HepG2 (cell line): ENCODE measurements around the gene FOXA3. TPM values are rescaled to one million over a fixed set of nuclear protein-coding genes. Genes with fewer than 3 reads are reported as not detected.

ENCODE experiments used
- ARID4A ChIP-seq: sonication (generic); formaldehyde crosslinking; IDR thresholded peaks from 2 replicates; pipeline ENCODE4 v1.5.0; 2020; ENCODE audit warnings: mild to moderate bottlenecking, missing genetic modification reagents, borderline replicate concordance
- BCL3 ChIP-seq: sonication (generic); formaldehyde crosslinking; IDR thresholded peaks from 2 replicates; pipeline ENCODE4 v1.5.1; 2020; ENCODE audit warnings: mild to moderate bottlenecking, missing genetic modification reagents, moderate library complexity
- GTF3A ChIP-seq: sonication (generic); formaldehyde crosslinking; conservative IDR thresholded peaks from 2 replicates; pipeline ENCODE4 v1.4.0; 2020; ENCODE audit warnings: mild to moderate bottlenecking, missing genetic modification reagents
- HMG20A ChIP-seq: IDR thresholded peaks from 2 replicates; pipeline ENCODE4 v1.6.1; 2016; ENCODE audit warnings: borderline replicate concordance
- NFYB ChIP-seq: sonication (generic); formaldehyde crosslinking; IDR thresholded peaks from 2 replicates; pipeline ENCODE4 v1.4.0; 2020; ENCODE audit warnings: missing genetic modification reagents
- SALL1 ChIP-seq: sonication (generic); formaldehyde crosslinking; IDR thresholded peaks from 2 replicates; pipeline ENCODE4 v1.8.0; 2022; ENCODE audit warnings: mild to moderate bottlenecking, missing genetic modification reagents
- SNAPC5 ChIP-seq: sonication (generic); formaldehyde crosslinking; IDR thresholded peaks from 2 replicates; pipeline ENCODE4 v1.8.1; 2023; ENCODE audit warnings: mild to moderate bottlenecking, missing genetic modification reagents, borderline replicate concordance
- TCF12 ChIP-seq, 2 experiments: fragments of 450-650 bp in 1 of 2; sonication (generic) in 1 of 2; formaldehyde crosslinking in 1 of 2; IDR thresholded peaks; 2 replicates each; pipeline versions ENCODE4 v1.6.1 to v1.8.0; 2017 to 2022; ENCODE audit warnings: antibody characterized with exemption in 1 of 2, mild to moderate bottlenecking in 1 of 2, missing genetic modification reagents in 1 of 2, moderate library complexity in 1 of 2
- TFDP1 ChIP-seq: IDR thresholded peaks from 2 replicates; pipeline ENCODE4 v1.6.1; 2016; ENCODE audit warnings: missing compliant biosample characterization, missing genetic modification reagents, borderline replicate concordance
- ZEB1 ChIP-seq: IDR thresholded peaks from 2 replicates; pipeline ENCODE4 v1.6.1; 2012; ENCODE audit warnings: mild to moderate bottlenecking, low read depth, inconsistent platforms; ENCODE audit not compliant: insufficient replicate concordance
- ZFX ChIP-seq: sonication (generic); formaldehyde crosslinking; IDR thresholded peaks from 2 replicates; pipeline ENCODE4 v1.4.0; 2020; ENCODE audit warnings: mild to moderate bottlenecking, low read depth, missing genetic modification reagents, moderate library complexity
- ZNF225 ChIP-seq: sonication (generic); formaldehyde crosslinking; IDR thresholded peaks from 2 replicates; pipeline ENCODE4 v1.4.0; 2020; ENCODE audit warnings: mild to moderate bottlenecking, missing genetic modification reagents
- ZNF235 ChIP-seq: sonication (generic); formaldehyde crosslinking; IDR thresholded peaks from 2 replicates; pipeline ENCODE4 v1.8.1; 2023; ENCODE audit warnings: mild to moderate bottlenecking, missing genetic modification reagents, borderline replicate concordance
- ZNF749 ChIP-seq: sonication (generic); formaldehyde crosslinking; IDR thresholded peaks from 2 replicates; pipeline ENCODE4 v1.8.0; 2022; ENCODE audit warnings: mild to moderate bottlenecking, missing genetic modification reagents, moderate library complexity, borderline replicate concordance
- polyA plus RNA-seq, 8 experiments: library from polyadenylated mRNA; depleted of rRNA in 3 of 8; stranded (reverse) in 7 of 8; unstranded in 1 of 8; fragments of >200 nt; fragmentation: Illumina TruSeq in 4 of 8; extraction: Trizol in 4 of 8; gene quantifications; 2 replicates each; pipeline versions ENCODE4 v1.2.1 to v1.2.3, GENCODE V29; 2011 to 2016; ENCODE audit warnings: low read depth in 4 of 8, missing spikeins in 1 of 8, mixed read lengths in 1 of 8; ENCODE audit not compliant: insufficient read depth in 1 of 8
- total RNA-seq, 5 experiments: library from RNA; depleted of rRNA; stranded (reverse); fragments of >200 nt; fragmentation: Illumina TruSeq; extraction: Trizol; gene quantifications; 2 replicates each; pipeline ENCODE4 v1.2.3, GENCODE V29; 2016; ENCODE audit warnings: low read depth in 1 of 5
- TF ChIP-seq, protein P1 (sequence below): sonication (generic); formaldehyde crosslinking; IDR thresholded peaks from 2 replicates; pipeline ENCODE4 v1.4.0; 2020; ENCODE audit warnings: mild to moderate bottlenecking, missing genetic modification reagents
- TF ChIP-seq, protein P2 (sequence below): sonication (generic); formaldehyde crosslinking; IDR thresholded peaks from 2 replicates; pipeline ENCODE4 v1.4.0; 2020; ENCODE audit warnings: missing genetic modification reagents

The FOXA3 gene
- total and polyA plus RNA-seq, 2 of the 13 experiments (the other 11 are each of a cell fraction or from before 2014, with no cell fraction given) = 29.8 to 47.6 TPM

DNA sequence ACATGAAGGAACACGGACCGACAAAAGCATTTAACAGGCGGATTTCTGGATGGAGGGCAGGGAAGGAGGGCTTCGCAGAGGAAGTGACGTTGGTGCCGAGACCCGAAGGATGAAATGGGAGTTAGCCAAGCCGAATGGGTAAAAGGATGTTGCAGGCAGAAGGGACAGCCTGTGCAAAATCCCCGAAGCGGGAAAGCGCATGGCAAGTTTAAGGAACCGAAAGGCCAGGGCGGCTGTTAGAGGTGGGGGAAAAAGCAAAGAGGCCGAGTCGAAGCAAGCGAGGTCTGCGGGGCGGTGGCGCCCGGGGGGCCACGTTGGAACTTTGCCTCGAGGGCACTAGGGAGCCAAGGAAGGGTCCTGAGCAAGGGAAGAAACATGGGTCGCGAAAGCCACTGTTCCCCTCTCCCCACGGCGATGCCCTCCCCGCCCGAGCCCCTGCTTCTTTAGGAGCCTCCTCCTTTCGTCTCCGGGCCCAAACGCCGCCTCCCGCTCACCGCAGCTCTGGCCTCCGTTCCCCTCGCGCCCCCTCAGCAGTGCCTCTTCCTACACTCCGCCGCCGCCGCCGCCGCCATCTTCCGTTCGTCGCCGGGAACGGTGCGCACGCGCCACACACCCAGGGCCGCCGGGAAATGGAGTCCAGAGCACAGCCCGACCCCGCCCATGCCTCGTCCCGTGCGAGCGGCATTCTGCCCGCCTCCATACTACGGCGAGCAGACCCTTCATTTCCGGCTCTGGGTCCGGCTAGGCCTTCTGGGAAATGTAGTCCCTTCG, 1.4 kb upstream of the FOXA3 start, which contains the start of gene SYMPK (continued):
- TF ChIP-seq ARID4A (peak; percentile 80; the same call in 1 of the 2 replicates), ZNF235 (CRISPR knock-in tag) (no peak), ZFX (CRISPR knock-in tag) (no peak; the same call in 1 of the 2 replicates), HMG20A (CRISPR knock-in tag) (no peak), SNAPC5 (CRISPR knock-in tag) (no peak), TCF12 (IDR thresholded peaks at IDR 0.05) (no peak), TCF12 (CRISPR knock-in tag; IDR thresholded peaks at IDR 0.05) (no peak), ZNF225 (CRISPR knock-in tag) (0 out of 2 replicates have a peak, but pooled peaks have one; percentile 73), GTF3A (no peak), NFYB (CRISPR knock-in tag) (peak; percentile 65), ZEB1 (no peak), BCL3 (CRISPR knock-in tag) (no peak), TFDP1 (CRISPR knock-in tag) (peak; percentile 57; the same call in 1 of the 2 replicates), ZNF749 (CRISPR knock-in tag) (0 out of 2 replicates have a peak, but pooled peaks have one; percentile 46), SALL1 (CRISPR knock-in tag) (peak; percentile 64)
- TF ChIP-seq, protein P1, sequence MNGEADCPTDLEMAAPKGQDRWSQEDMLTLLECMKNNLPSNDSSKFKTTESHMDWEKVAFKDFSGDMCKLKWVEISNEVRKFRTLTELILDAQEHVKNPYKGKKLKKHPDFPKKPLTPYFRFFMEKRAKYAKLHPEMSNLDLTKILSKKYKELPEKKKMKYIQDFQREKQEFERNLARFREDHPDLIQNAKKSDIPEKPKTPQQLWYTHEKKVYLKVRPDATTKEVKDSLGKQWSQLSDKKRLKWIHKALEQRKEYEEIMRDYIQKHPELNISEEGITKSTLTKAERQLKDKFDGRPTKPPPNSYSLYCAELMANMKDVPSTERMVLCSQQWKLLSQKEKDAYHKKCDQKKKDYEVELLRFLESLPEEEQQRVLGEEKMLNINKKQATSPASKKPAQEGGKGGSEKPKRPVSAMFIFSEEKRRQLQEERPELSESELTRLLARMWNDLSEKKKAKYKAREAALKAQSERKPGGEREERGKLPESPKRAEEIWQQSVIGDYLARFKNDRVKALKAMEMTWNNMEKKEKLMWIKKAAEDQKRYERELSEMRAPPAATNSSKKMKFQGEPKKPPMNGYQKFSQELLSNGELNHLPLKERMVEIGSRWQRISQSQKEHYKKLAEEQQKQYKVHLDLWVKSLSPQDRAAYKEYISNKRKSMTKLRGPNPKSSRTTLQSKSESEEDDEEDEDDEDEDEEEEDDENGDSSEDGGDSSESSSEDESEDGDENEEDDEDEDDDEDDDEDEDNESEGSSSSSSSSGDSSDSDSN = peak; percentile 38; the same call in 1 of the 2 replicates
- TF ChIP-seq, protein P2, sequence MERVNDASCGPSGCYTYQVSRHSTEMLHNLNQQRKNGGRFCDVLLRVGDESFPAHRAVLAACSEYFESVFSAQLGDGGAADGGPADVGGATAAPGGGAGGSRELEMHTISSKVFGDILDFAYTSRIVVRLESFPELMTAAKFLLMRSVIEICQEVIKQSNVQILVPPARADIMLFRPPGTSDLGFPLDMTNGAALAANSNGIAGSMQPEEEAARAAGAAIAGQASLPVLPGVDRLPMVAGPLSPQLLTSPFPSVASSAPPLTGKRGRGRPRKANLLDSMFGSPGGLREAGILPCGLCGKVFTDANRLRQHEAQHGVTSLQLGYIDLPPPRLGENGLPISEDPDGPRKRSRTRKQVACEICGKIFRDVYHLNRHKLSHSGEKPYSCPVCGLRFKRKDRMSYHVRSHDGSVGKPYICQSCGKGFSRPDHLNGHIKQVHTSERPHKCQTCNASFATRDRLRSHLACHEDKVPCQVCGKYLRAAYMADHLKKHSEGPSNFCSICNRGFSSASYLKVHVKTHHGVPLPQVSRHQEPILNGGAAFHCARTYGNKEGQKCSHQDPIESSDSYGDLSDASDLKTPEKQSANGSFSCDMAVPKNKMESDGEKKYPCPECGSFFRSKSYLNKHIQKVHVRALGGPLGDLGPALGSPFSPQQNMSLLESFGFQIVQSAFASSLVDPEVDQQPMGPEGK (CRISPR knock-in tag) = peak; percentile 32; the same call in 1 of the 2 replicates
